KMS-11 (cell line): ENCODE data around the gene FSIP2.

Experiments
- H2AFZ ChIP-seq: fragments of 200-600 bp; sonication (generic); 2 replicates; pipeline ENCODE4 v1.6.1; 2016; ENCODE audit warnings: antibody characterized with exemption, mixed run types, low read depth
- H3K27ac ChIP-seq: fragments of 200-600 bp; sonication (generic); 2 replicates; pipeline ENCODE4 v1.6.1; 2016; ENCODE audit warnings: mild to moderate bottlenecking, mixed run types
- H3K27me3 ChIP-seq: fragments of 200-600 bp; sonication (generic); 2 replicates; pipeline ENCODE4 v1.6.1; 2017; ENCODE audit warnings: mild to moderate bottlenecking, low read depth, mixed run types, moderate library complexity; ENCODE audit not compliant: insufficient read depth
- H3K36me3 ChIP-seq: fragments of 200-600 bp; sonication (generic); 2 replicates; pipeline ENCODE4 v1.6.1; 2017; ENCODE audit warnings: mild to moderate bottlenecking, mixed run types; ENCODE audit not compliant: insufficient read depth
- H3K4me1 ChIP-seq: fragments of 200-600 bp; sonication (generic); 2 replicates; pipeline ENCODE4 v1.6.1; 2016; ENCODE audit warnings: mild to moderate bottlenecking, low read depth, mixed run types; ENCODE audit not compliant: poor library complexity, severe bottlenecking
- H3K4me2 ChIP-seq: fragments of 200-600 bp; sonication (generic); 2 replicates; pipeline ENCODE4 v1.7.0; 2016; ENCODE audit warnings: mild to moderate bottlenecking, mixed run types
- H3K4me3 ChIP-seq: fragments of 200-600 bp; sonication (generic); IDR thresholded peaks from 2 replicates; pipeline ENCODE4 v1.6.1; 2017; ENCODE audit warnings: low read depth, low read length, mixed read lengths; ENCODE audit not compliant: insufficient read depth
- H3K79me2 ChIP-seq: fragments of 200-600 bp; sonication (generic); 2 replicates; pipeline ENCODE4 v1.6.1; 2016; ENCODE audit warnings: low read depth, mixed run types; ENCODE audit not compliant: insufficient read depth
- H3K9ac ChIP-seq: fragments of 200-600 bp; sonication (generic); 2 replicates; pipeline ENCODE4 v1.6.1; 2016; ENCODE audit warnings: mild to moderate bottlenecking, mixed run types
- H4K20me1 ChIP-seq: fragments of 200-600 bp; sonication (generic); 2 replicates; pipeline ENCODE4 v1.6.1; 2016; ENCODE audit warnings: mild to moderate bottlenecking, mixed run types; ENCODE audit not compliant: insufficient read depth
- CTCF ChIP-seq: fragments of 200-600 bp; sonication (generic); conservative IDR thresholded peaks from 2 replicates; pipeline ENCODE4 v1.6.1; 2017; ENCODE audit warnings: low read depth, mild to moderate bottlenecking, antibody characterized with exemption, low read length, moderate library complexity, mixed read lengths

The FSIP2 gene

GRCh38 chr2:185833864-185834263, 95.3 kb downstream of the FSIP2 start:
- TF ChIP-seq CTCF = no peak
- Histone ChIP-seq H3K79me2 (no peaks in the 10 kb centered on the region), H3K4me3 (no peak overlapping the region), H3K27me3 (no peaks in the 10 kb centered on the region), H4K20me1 (no peaks in the 10 kb centered on the region), H2AFZ (no peak overlapping the region), H3K4me2 (no peak overlapping the region), H3K27ac (no peak overlapping the region), H3K9ac (no peak overlapping the region), H3K4me1 (no peaks in the 10 kb centered on the region), H3K36me3 (no peaks in the 10 kb centered on the region)

GRCh38 chr2:185835974-185836373, 97.4 kb downstream of the FSIP2 start:
- H3K36me3 ChIP-seq = no peaks in the 10 kb centered on the region
- no peaks in the 10 kb centered on the region for H3K4me1 ChIP-seq
- H3K79me2 ChIP-seq = no peaks in the 10 kb centered on the region
- H3K27ac ChIP-seq = no peak overlapping the region
- no peak overlapping the region for H3K4me2 ChIP-seq
- H2AFZ ChIP-seq = no peak overlapping the region
- no peak overlapping the region for H3K9ac ChIP-seq
- H3K27me3 ChIP-seq = no peaks in the 10 kb centered on the region
- H3K4me3 ChIP-seq = no peak overlapping the region
- no peak for TF ChIP-seq CTCF
- H4K20me1 ChIP-seq = no peaks in the 10 kb centered on the region

GRCh38 chr2:185854885-185855284, 116.3 kb downstream of the FSIP2 start:
- H3K4me1 ChIP-seq = no peaks in the 10 kb centered on the region
- no peak overlapping the region for H3K9ac ChIP-seq
- H3K36me3 ChIP-seq = no peaks in the 10 kb centered on the region
- H3K27me3 ChIP-seq = no peaks in the 10 kb centered on the region
- H4K20me1 ChIP-seq = no peaks in the 10 kb centered on the region
- no peak overlapping the region for H3K4me2 ChIP-seq
- TF ChIP-seq CTCF = no peak
- H3K4me3 ChIP-seq = no peak overlapping the region
- H2AFZ ChIP-seq = no peak overlapping the region
- no peak overlapping the region for H3K27ac ChIP-seq
- H3K79me2 ChIP-seq = no peaks in the 10 kb centered on the region

- Histone ChIP-seq H4K20me1 (no peaks in the 10 kb centered on the region), H3K4me3 (no peak overlapping the region), H3K9ac (no peak overlapping the region), H3K36me3 (no peaks in the 10 kb centered on the region), H3K4me1 (no peaks in the 10 kb centered on the region), H3K27me3 (no peaks in the 10 kb centered on the region), H2AFZ (no peak overlapping the region), H3K4me2 (no peak overlapping the region), H3K27ac (no peak overlapping the region), H3K79me2 (no peaks in the 10 kb centered on the region)
- TF ChIP-seq CTCF = no peak
Observed at GRCh38 chr2:185857691-185858090, 119.1 kb downstream of the FSIP2 start.

GRCh38 chr2:185859506-185859905, 120.9 kb downstream of the FSIP2 start:
- H2AFZ ChIP-seq = no peak overlapping the region
- H3K79me2 ChIP-seq = no peaks in the 10 kb centered on the region
- no peaks in the 10 kb centered on the region for H3K4me1 ChIP-seq
- H3K27ac ChIP-seq = no peak overlapping the region
- no peak for TF ChIP-seq CTCF
- no peaks in the 10 kb centered on the region for H3K36me3 ChIP-seq
- no peaks in the 10 kb centered on the region for H3K27me3 ChIP-seq
- no peak overlapping the region for H3K4me2 ChIP-seq
- H4K20me1 ChIP-seq = no peaks in the 10 kb centered on the region
- H3K4me3 ChIP-seq = no peak overlapping the region
- no peak overlapping the region for H3K9ac ChIP-seq
